ENCODE data around the gene DGKZ. TPM values are rescaled to one million over a fixed set of nuclear protein-coding genes. Genes with fewer than 3 reads are reported as not detected.

The DGKZ gene
- polyA plus RNA-seq, 3 donors, result 30.4 to 217 (median 33.4) TPM

DNA sequence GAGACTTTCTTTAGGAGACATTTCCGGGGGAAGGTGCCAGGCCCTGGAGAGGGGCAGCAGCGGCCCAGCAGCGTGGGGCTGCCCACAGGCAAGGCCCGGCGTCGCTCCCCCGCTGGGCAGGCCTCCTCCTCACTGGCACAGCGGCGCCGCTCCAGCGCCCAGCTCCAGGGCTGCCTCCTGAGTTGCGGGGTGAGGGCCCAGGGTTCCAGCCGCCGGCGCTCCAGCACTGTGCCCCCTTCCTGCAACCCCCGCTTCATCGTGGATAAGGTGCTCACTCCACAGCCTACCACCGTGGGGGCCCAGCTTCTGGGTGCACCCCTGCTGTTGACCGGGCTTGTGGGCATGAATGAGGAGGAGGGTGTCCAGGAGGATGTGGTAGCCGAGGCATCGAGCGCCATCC is 19.0 kb downstream of the DGKZ start:
- H3K4me3 ChIP-seq (replicated peaks in 1 of 3; ENCODE audit: low read depth in 2 of 3, low read length in 3 of 3), result no peak overlapping the region
- H3K27me3 ChIP-seq (ENCODE audit: control insufficient read depth in 2 of 2, insufficient read depth in 2 of 2, low read length in 2 of 2), result no peaks in the 10 kb centered on the region
- H3K4me3 Mint-ChIP-seq, result no peak overlapping the region
- intact Hi-C loops (cut with micrococcal nuclease), result loop anchor here in 1 of 2 donors (2.0 to 5.0 kb wide), 2 partner anchors 13 to 171 kb away; no protein-coding TSS in a partner anchor
- TF ChIP-seq, protein P1, sequence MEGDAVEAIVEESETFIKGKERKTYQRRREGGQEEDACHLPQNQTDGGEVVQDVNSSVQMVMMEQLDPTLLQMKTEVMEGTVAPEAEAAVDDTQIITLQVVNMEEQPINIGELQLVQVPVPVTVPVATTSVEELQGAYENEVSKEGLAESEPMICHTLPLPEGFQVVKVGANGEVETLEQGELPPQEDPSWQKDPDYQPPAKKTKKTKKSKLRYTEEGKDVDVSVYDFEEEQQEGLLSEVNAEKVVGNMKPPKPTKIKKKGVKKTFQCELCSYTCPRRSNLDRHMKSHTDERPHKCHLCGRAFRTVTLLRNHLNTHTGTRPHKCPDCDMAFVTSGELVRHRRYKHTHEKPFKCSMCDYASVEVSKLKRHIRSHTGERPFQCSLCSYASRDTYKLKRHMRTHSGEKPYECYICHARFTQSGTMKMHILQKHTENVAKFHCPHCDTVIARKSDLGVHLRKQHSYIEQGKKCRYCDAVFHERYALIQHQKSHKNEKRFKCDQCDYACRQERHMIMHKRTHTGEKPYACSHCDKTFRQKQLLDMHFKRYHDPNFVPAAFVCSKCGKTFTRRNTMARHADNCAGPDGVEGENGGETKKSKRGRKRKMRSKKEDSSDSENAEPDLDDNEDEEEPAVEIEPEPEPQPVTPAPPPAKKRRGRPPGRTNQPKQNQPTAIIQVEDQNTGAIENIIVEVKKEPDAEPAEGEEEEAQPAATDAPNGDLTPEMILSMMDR (IDR thresholded peaks at IDR 0.05), result no peak
- H3K36me3 Mint-ChIP-seq, result peaks cover 43 to 74% of the 10 kb centered on the region in 2 donors
- no peaks in the 10 kb centered on the region for H3K9me3 ChIP-seq (replicated peaks in 1 of 2; ENCODE audit: control insufficient read depth in 1 of 2, insufficient read depth in 1 of 2, low read length in 2 of 2)
- H2AFZ ChIP-seq (ENCODE audit: insufficient read depth, low read depth, low read length, poor library complexity, severe bottlenecking), result no peak overlapping the region
- WGBS (ENCODE audit: insufficient coverage), result 96% methylated on average over 16 of the region's 22 CpGs
- H4K20me1 ChIP-seq (ENCODE audit: insufficient read depth, low read length), result peaks cover 99% of the 10 kb centered on the region
- H3K27me3 Mint-ChIP-seq (ENCODE audit: low read depth in 3 of 3), result peaks cover 1 to 5% (median 3%) of the 10 kb centered on the region in 3 donors
- no peak for DNase-seq
- peak overlapping the region in 1 of 2 donors; percentile 95 for H3K27ac ChIP-seq (ENCODE audit: low read depth in 1 of 2, low read length in 2 of 2)
- peaks cover 96% of the 10 kb centered on the region for H3K79me2 ChIP-seq (ENCODE audit: insufficient read depth, low read length)
- peaks cover 33 to 50% of the 10 kb centered on the region in 2 donors for H3K4me1 ChIP-seq (ENCODE audit: control insufficient read depth in 1 of 2, insufficient read depth in 2 of 2, low read length in 2 of 2)
- H3K27ac Mint-ChIP-seq, result peak overlapping the region in 5 of 7 donors; percentile 24 to 98 (median 76)
- H3K4me2 ChIP-seq (replicated peaks; ENCODE audit: extremely low read depth, low read length, poor library complexity, severe bottlenecking), result no peak overlapping the region
- no peak overlapping the region for H3K9ac ChIP-seq (ENCODE audit: insufficient read depth, low read length, poor library complexity, severe bottlenecking)
- H3K4me1 Mint-ChIP-seq, result peaks cover 42% of the 10 kb centered on the region
- H3K36me3 ChIP-seq (replicated peaks in 1 of 2; ENCODE audit: control insufficient read depth in 1 of 2, insufficient read depth in 2 of 2, low read length in 2 of 2), result peaks cover 63 to 74% of the 10 kb centered on the region in 2 donors
- H3K9me3 Mint-ChIP-seq, result no peaks in the 10 kb centered on the region

DNA sequence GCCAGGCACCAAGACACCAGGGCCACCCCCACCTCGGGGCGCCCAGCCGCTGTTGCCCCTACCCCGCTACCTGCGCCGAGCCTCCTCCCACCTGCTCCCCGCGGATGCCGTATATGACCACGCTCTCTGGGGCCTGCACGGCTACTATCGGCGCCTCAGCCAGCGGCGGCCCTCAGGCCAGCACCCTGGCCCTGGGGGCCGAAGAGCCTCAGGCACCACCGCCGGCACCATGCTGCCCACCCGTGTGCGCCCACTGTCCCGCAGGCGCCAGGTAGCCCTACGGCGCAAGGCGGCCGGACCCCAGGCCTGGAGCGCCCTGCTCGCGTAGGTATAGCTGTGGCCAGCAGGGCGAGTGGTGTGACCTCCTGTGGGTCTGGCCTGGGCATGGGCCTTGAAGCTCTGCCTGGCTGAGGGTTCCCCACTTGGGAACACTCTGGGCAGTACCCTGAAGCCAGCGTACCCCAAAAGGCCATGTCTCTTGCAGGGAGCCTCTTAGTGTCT is 19.4 kb downstream of the DGKZ start:
- Mint-ChIP-seq H3K9me3 (no peaks in the 10 kb centered on the region), H3K4me1 (peaks cover 38% of the 10 kb centered on the region), H3K27ac (peak overlapping the region in 5 of 7 donors; percentile 43 to 88 (median 74)), H3K4me3 (no peak overlapping the region), H3K27me3 (ENCODE audit: low read depth in 3 of 3) (peaks cover 1 to 5% (median 3%) of the 10 kb centered on the region in 3 donors), H3K36me3 (peaks cover 48 to 78% of the 10 kb centered on the region in 2 donors)
- WGBS (ENCODE audit: insufficient coverage), result 94% methylated on average over 31 of the region's 31 CpGs
- Histone ChIP-seq H3K79me2 (ENCODE audit: insufficient read depth, low read length) (peaks cover 96% of the 10 kb centered on the region), H3K9ac (ENCODE audit: insufficient read depth, low read length, poor library complexity, severe bottlenecking) (no peak overlapping the region), H3K4me2 (replicated peaks; ENCODE audit: extremely low read depth, low read length, poor library complexity, severe bottlenecking) (no peak overlapping the region), H3K4me3 (replicated peaks in 1 of 3; ENCODE audit: low read depth in 2 of 3, low read length in 3 of 3) (no peak overlapping the region), H3K9me3 (replicated peaks in 1 of 2; ENCODE audit: control insufficient read depth in 1 of 2, insufficient read depth in 1 of 2, low read length in 2 of 2) (no peaks in the 10 kb centered on the region), H3K27ac (ENCODE audit: low read depth in 1 of 2, low read length in 2 of 2) (peak overlapping the region in 1 of 2 donors; percentile 95), H3K36me3 (replicated peaks in 1 of 2; ENCODE audit: control insufficient read depth in 1 of 2, insufficient read depth in 2 of 2, low read length in 2 of 2) (peaks cover 67 to 79% of the 10 kb centered on the region in 2 donors), H3K4me1 (ENCODE audit: control insufficient read depth in 1 of 2, insufficient read depth in 2 of 2, low read length in 2 of 2) (peaks cover 29 to 46% of the 10 kb centered on the region in 2 donors), H3K27me3 (ENCODE audit: control insufficient read depth in 2 of 2, insufficient read depth in 2 of 2, low read length in 2 of 2) (no peaks in the 10 kb centered on the region), H2AFZ (ENCODE audit: insufficient read depth, low read depth, low read length, poor library complexity, severe bottlenecking) (no peak overlapping the region), H4K20me1 (ENCODE audit: insufficient read depth, low read length) (peaks cover 99% of the 10 kb centered on the region)
- no peak for DNase-seq
- TF ChIP-seq, protein P1 (IDR thresholded peaks at IDR 0.05), result no peak
- intact Hi-C loops (cut with micrococcal nuclease), result loop anchor here in 1 of 2 donors (2.0 to 5.0 kb wide), 2 partner anchors 14 to 171 kb away; no protein-coding TSS in a partner anchor

Data from CD14-positive monocyte (primary cell).